GM21737 (cell line): ENCODE data around the gene TIPRL.

Source experiments
- ATAC-seq: cut with Tn5 transposase; IDR thresholded peaks from one replicate; pipeline ENCODE4 v1.9.1; 2021; ENCODE audit warnings: mild to moderate bottlenecking, moderate library complexity; ENCODE audit not compliant: unreplicated experiment

The TIPRL gene

DNA sequence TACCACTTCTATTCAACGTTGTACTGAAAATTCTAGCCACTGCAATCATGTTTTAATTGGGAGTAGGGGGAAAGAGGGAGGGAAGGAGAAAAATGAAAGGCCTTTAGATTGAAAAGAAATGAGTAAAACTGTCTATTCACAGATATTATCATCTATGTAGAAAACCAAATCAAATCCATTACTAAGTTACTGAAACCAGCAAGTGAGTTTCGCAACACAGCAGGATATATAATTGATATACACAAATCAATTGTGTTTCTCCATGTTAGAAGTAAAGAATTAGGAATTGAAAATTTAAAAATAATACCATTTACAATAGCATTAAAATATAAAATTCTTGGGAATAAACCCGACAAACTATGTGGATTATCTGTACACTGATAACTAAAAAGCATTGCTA, 66.3 kb downstream of the TIPRL start:
- no peak for ATAC-seq

DNA sequence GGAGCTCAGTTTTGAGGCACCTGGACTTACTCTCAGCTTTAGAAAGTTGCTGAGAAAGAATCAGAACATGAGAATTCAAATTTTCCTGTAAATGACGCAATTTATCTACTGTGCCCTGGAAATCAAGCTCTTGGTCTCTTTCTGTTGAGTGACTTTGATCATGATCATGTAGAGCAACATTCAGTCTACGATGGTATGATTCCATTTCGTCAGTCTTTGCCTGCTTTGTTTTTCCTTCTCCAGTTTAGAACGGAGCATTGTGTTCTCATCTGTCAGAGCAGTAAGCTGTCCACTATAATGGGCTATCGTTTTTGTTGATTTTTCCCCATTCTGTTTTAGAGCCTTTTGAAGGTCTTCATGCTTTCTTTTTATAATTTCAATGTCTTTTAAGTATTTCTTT, 67.7 kb downstream of the TIPRL start:
- no peak for ATAC-seq
